IMR-90 (cell line): ENCODE results near the gene KCNAB1. TPM values are rescaled to one million over a fixed set of nuclear protein-coding genes. Genes with fewer than 3 reads are reported as not detected.
"Not testable (repeated sequence)": the region's sequence is repeated elsewhere in the genome, so short reads cannot be mapped to it uniquely, and the experiment has no call there.

ENCODE experiments used
- ATAC-seq: fragments of 200-7000 bp; cut with Tn5 transposase; 2 replicates; pipeline ENCODE4 v1.9.1; 2020; ENCODE audit warnings: low read depth, mild to moderate bottlenecking, moderate library complexity
- BruUV-seq: library from RNA; stranded (reverse); fragments of 400-500 nt; replicated peaks from 2 replicates; lab custom pipeline; 2021; lab: Mats Ljungman, UMichigan
- CTCF ChIA-PET: fragments of 300-600 bp; formaldehyde crosslinking; extraction: SDS; loops from one replicate; lab custom pipeline; 2021; ENCODE audit warnings: antibody characterized with exemption; lab: Yijun Ruan, JAX
- POLR2A ChIA-PET: fragments of 300-600 bp; sonication (Branson Sonifier 250); formaldehyde crosslinking; loops from one replicate; lab custom pipeline; 2022; ENCODE audit warnings: antibody characterized with exemption; ENCODE audit not compliant: unreplicated experiment; lab: Charles Lee
- DNase-seq: peaks from one replicate; pipeline ENCODE4 v3.0.0; 2013
- H2AFZ ChIP-seq: replicated peaks from 2 replicates; pipeline ENCODE3; 2013; ENCODE audit warnings: low read length, mild to moderate bottlenecking; ENCODE audit not compliant: poor library complexity
- H2AK5ac ChIP-seq: 2 replicates; pipeline ENCODE4 v1.6.1; 2013; ENCODE audit warnings: low read depth, low read length, inconsistent platforms
- H2AK9ac ChIP-seq: replicated peaks from 2 replicates; pipeline ENCODE3; 2013; ENCODE audit warnings: mild to moderate bottlenecking, low read depth, low read length, moderate library complexity; ENCODE audit not compliant: poor library complexity
- H2BK120ac ChIP-seq: 2 replicates; pipeline ENCODE4 v1.6.1; 2013; ENCODE audit warnings: low read depth, low read length, inconsistent platforms
- H2BK15ac ChIP-seq: 3 replicates; pipeline ENCODE4 v1.6.1; 2013; ENCODE audit warnings: low read depth, low read length, inconsistent platforms
- H2BK20ac ChIP-seq: 2 replicates; pipeline ENCODE4 v1.6.1; 2013; ENCODE audit warnings: low read depth, mild to moderate bottlenecking, inconsistent platforms, low read length, moderate library complexity
- H2BK5ac ChIP-seq: 2 replicates; pipeline ENCODE4 v1.6.1; 2013; ENCODE audit warnings: mild to moderate bottlenecking, low read depth, low read length, inconsistent platforms; ENCODE audit not compliant: poor library complexity, severe bottlenecking
- H3K14ac ChIP-seq: replicated peaks from 2 replicates; pipeline ENCODE4 v1.6.1; 2013; ENCODE audit warnings: low read depth, low read length, inconsistent platforms
- H3K18ac ChIP-seq: 2 replicates; pipeline ENCODE4 v1.6.1; 2013; ENCODE audit warnings: low read depth, low read length, control low read depth
- H3K23ac ChIP-seq: 2 replicates; pipeline ENCODE4 v1.6.1; 2013; ENCODE audit warnings: low read depth, low read length, inconsistent platforms
- H3K27ac ChIP-seq: 2 replicates; pipeline ENCODE4 v1.5.1; 2013; ENCODE audit warnings: mild to moderate bottlenecking, control low read depth, low read length; ENCODE audit not compliant: insufficient read depth
- H3K27me3 ChIP-seq: 2 replicates; pipeline ENCODE4 v1.6.1; 2013; ENCODE audit warnings: low read length; ENCODE audit not compliant: control insufficient read depth, insufficient read depth
- H3K36me3 ChIP-seq: 2 replicates; pipeline ENCODE4 v1.6.1; 2013; ENCODE audit warnings: low read length, mixed read lengths; ENCODE audit not compliant: control insufficient read depth, insufficient read depth
- H3K4ac ChIP-seq: 2 replicates; pipeline ENCODE4 v1.6.1; 2013; ENCODE audit warnings: low read depth, low read length, inconsistent platforms
- H3K4me1 ChIP-seq: 2 replicates; pipeline ENCODE4 v1.6.1; 2013; ENCODE audit warnings: low read length, mixed read lengths; ENCODE audit not compliant: control insufficient read depth, insufficient read depth
- H3K4me2 ChIP-seq: 2 replicates; pipeline ENCODE4 v1.6.1; 2013; ENCODE audit warnings: low read depth, mild to moderate bottlenecking, control low read depth, low read length, moderate library complexity
- H3K4me3 ChIP-seq: 2 replicates; pipeline ENCODE4 v1.5.1; 2013; ENCODE audit warnings: low read depth, mild to moderate bottlenecking, control low read depth, low read length, moderate library complexity; ENCODE audit not compliant: insufficient read depth
- H3K56ac ChIP-seq: 2 replicates; pipeline ENCODE4 v1.6.1; 2013; ENCODE audit warnings: low read length, inconsistent platforms; ENCODE audit not compliant: insufficient read depth; ENCODE audit errors: extremely low read depth
- H3K79me1 ChIP-seq, 2 experiments: 2 replicates each; pipeline ENCODE4 v1.6.1; 2013; ENCODE audit warnings: low read length in 2 of 2, inconsistent platforms in 1 of 2, low read depth in 1 of 2
- H3K9ac ChIP-seq: 2 replicates; pipeline ENCODE4 v1.6.1; 2013; ENCODE audit warnings: low read depth, low read length, control low read depth
- H3K9me1 ChIP-seq: 2 replicates; pipeline ENCODE4 v1.6.1; 2013; ENCODE audit warnings: low read length, inconsistent platforms; ENCODE audit not compliant: insufficient read depth
- H3K9me3 ChIP-seq: 2 replicates; pipeline ENCODE4 v1.6.1; 2013; ENCODE audit warnings: low read length; ENCODE audit not compliant: control insufficient read depth, insufficient read depth
- H4K20me1 ChIP-seq: 2 replicates; pipeline ENCODE4 v1.6.1; 2013; ENCODE audit warnings: low read length, inconsistent platforms; ENCODE audit not compliant: insufficient read depth
- H4K5ac ChIP-seq: 2 replicates; pipeline ENCODE4 v1.6.1; 2013; ENCODE audit warnings: mild to moderate bottlenecking, low read depth, low read length, control low read depth
- H4K8ac ChIP-seq, 2 experiments: 2 replicates each; pipeline ENCODE4 v1.6.1; 2013; ENCODE audit warnings: low read depth in 2 of 2, low read length in 2 of 2, control low read depth in 1 of 2, inconsistent platforms in 1 of 2
- H4K91ac ChIP-seq: 2 replicates; pipeline ENCODE4 v1.6.1; 2013; ENCODE audit warnings: low read depth, low read length, inconsistent platforms; ENCODE audit not compliant: insufficient read depth
- BHLHE40 ChIP-seq: fragments of 150-350 bp; IDR thresholded peaks from 2 replicates; pipeline ENCODE4 v1.6.1; 2016; ENCODE audit warnings: mild to moderate bottlenecking, low read depth, low read length
- MXI1 ChIP-seq: IDR thresholded peaks from 2 replicates; pipeline ENCODE4 v1.6.1; 2012; ENCODE audit warnings: low read depth, mild to moderate bottlenecking, low read length, moderate library complexity, borderline replicate concordance
- WGBS, 2 experiments: methylation state at CpG; one replicate each; pipeline versions ENCODE4 v1.1.5 to v1.1.7; 2013; ENCODE audit warnings: missing lambda C conversion rate in 2 of 2; ENCODE audit not compliant: insufficient read length in 1 of 2; ENCODE audit errors: extremely low coverage in 2 of 2; 5-methylcytosine and 5-hydroxymethylcytosine counted together
- dilution Hi-C: fragments of 300-500 bp; cut with HindIII; formaldehyde crosslinking; loops from one replicate; pipeline ENCODE4 v1.14.3; 2018; ENCODE audit warnings: low sequenced_read_pairs; ENCODE audit not compliant: unreplicated experiment
- in situ Hi-C: fragments of 300-500 bp; cut with MboI; formaldehyde crosslinking; loops from 3 replicates; pipeline ENCODE4 v1.14.3; 2019; ENCODE audit warnings: low sequenced_read_pairs, inconsistent platforms, mixed read lengths
- intact Hi-C: fragments of 100-400 bp; cut with micrococcal nuclease; formaldehyde crosslinking; loops from 2 replicates; pipeline ENCODE4 v1.10.0; 2022
- polyA plus RNA-seq, 3 experiments: library from polyadenylated mRNA; depleted of rRNA; stranded (reverse); fragments of >200 nt; gene quantifications; 2 replicates each; pipeline ENCODE4 v1.2.3, GENCODE V29; 2012; ENCODE audit warnings: low replicate concordance in 1 of 3
- total RNA-seq: library from RNA; depleted of rRNA; stranded (reverse); fragments of >200 nt; gene quantifications from 2 replicates; pipeline ENCODE4 v1.2.3, GENCODE V29; 2012

Gene KCNAB1
- total and polyA plus RNA-seq, 2 of the 4 experiments (the other 2 are of a cell fraction): under 0.01 to 0.07 TPM

DNA sequence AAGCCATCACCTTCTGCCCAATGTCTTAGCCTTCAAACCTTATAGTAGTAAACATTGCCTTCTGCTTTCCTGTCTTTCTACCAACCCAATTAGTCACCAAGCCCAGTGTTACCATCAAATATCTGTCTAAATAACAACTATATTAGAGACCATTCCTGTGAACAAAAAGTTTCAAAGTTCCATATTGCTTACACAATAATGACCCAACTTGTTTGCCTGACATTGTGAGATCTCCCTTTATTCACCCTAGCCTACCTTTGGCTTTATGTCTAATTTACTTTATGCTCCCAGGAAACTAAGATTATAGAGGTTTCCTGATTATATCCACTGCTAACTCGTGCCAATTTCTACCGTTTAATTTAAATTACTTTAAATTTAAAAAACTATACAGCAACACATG is 26.0 kb upstream of the KCNAB1 start:
- Histone ChIP-seq H2BK5ac (no peak overlapping the region), H2AFZ (no peak overlapping the region), H3K27me3 (no peaks in the 10 kb centered on the region; the same call in 1 of the 2 replicates), H3K23ac (no peak overlapping the region), H3K4me3 (no peak overlapping the region), H2AK5ac (no peak overlapping the region), H3K9ac (no peak overlapping the region), H2AK9ac (no peak overlapping the region), H4K5ac (no peak overlapping the region), H3K14ac (no peak overlapping the region), H3K36me3 (no peaks in the 10 kb centered on the region), H3K79me1 (no peaks in the 10 kb centered on the region), H3K18ac (no peak overlapping the region), H2BK120ac (no peak overlapping the region), H3K56ac (no peak overlapping the region), H3K9me3 (no peaks in the 10 kb centered on the region), H3K9me1 (no peaks in the 10 kb centered on the region), H2BK15ac (no peak overlapping the region), H4K91ac (no peak overlapping the region), H4K8ac (no peak overlapping the region), H3K4me1 (no peaks in the 10 kb centered on the region), H3K4me2 (no peak overlapping the region), H4K20me1 (no peaks in the 10 kb centered on the region), H2BK20ac (no peak overlapping the region), H3K27ac (no peak overlapping the region), H3K4ac (no peak overlapping the region)
- no peak for DNase-seq
- in situ Hi-C loops: no loop called here
- ChIA-PET POLR2A (no interaction called here), CTCF (no interaction called here)
- WGBS, 2 experiments: no CpG with 5 or more reads among the region's 2 CpGs
- intact Hi-C loops: no loop called here
- dilution Hi-C loops: no loop called here
- BruUV-seq: no TSS peak
- no peak for ATAC-seq
- TF ChIP-seq MXI1: no peak
- TF ChIP-seq BHLHE40: no peak

- POLR2A ChIA-PET, H3K36me3 ChIP-seq, H4K8ac ChIP-seq, H2AFZ ChIP-seq, H3K4me2 ChIP-seq, H3K27ac ChIP-seq, H3K79me1 ChIP-seq, H3K23ac ChIP-seq, DNase-seq, H3K4ac ChIP-seq, H2BK120ac ChIP-seq, H3K9me3 ChIP-seq, CTCF ChIA-PET, H2BK5ac ChIP-seq, H3K18ac ChIP-seq, ATAC-seq, H3K4me1 ChIP-seq, intact Hi-C loops, H2AK5ac ChIP-seq, H4K5ac ChIP-seq, H3K27me3 ChIP-seq, in situ Hi-C loops, H4K20me1 ChIP-seq, H3K9me1 ChIP-seq, H3K4me3 ChIP-seq, H3K56ac ChIP-seq, H2BK20ac ChIP-seq, BruUV-seq, dilution Hi-C loops, H3K14ac ChIP-seq, H4K91ac ChIP-seq, H2BK15ac ChIP-seq, H3K9ac ChIP-seq, H2AK9ac ChIP-seq: not testable (repeated sequence)
- WGBS, 2 experiments: no CpG with 5 or more reads among the region's 4 CpGs
Observed at GRCh38 chr3:156095652-156096051, 24.7 kb upstream of the KCNAB1 start.
